Keratinocyte (primary cell): ENCODE results near the gene TSBP1.

Experiments used
- CTCF ChIP-seq, 3 experiments: IDR thresholded peaks in 1 of 3; conservative IDR thresholded peaks in 1 of 3; optimal IDR thresholded peaks in 1 of 3; 2 replicates in 2 of 3; 3 replicates in 1 of 3; pipeline versions ENCODE3 to v1.5.1; 2011; ENCODE audit warnings: low read length in 3 of 3, mild to moderate bottlenecking in 3 of 3, moderate library complexity in 2 of 3, control low read depth in 1 of 3, inconsistent platforms in 1 of 3; ENCODE audit not compliant: insufficient read depth in 2 of 3; ENCODE audit errors: extremely low read depth in 1 of 3
- EZH2 ChIP-seq: IDR thresholded peaks from one replicate; pipeline ENCODE4 v1.6.1; 2012; ENCODE audit warnings: inconsistent platforms, mild to moderate bottlenecking, low read length, moderate library complexity

GRCh38 chr6:32406857-32407256, 35.2 kb upstream of the TSBP1 start, which contains the start of gene BTNL2:
- TF ChIP-seq CTCF (optimal IDR thresholded peaks at IDR 0.05 in 1 of 3, IDR thresholded peaks at IDR 0.05 in 1 of 3, conservative IDR thresholded peaks at IDR 0.05 in 1 of 3; ENCODE audit: extremely low read depth in 1 of 3, insufficient read depth in 2 of 3, low read length in 3 of 3) (no peak), EZH2 (no peak)
